ENCODE data around the gene ARHGAP25. TPM values are rescaled to one million over a fixed set of nuclear protein-coding genes. Genes with fewer than 3 reads are reported as not detected.
A peak's percentile ranks its signal among the peaks of the same experiment; 100 is the strongest.

The ARHGAP25 gene
- total RNA-seq, 4 donors from 2014 or later, result 2.2 to 11.6 (median 7.2) TPM

- H3K9me3 ChIP-seq, result no peaks in the 10 kb centered on the region
- H3K27me3 ChIP-seq, result no peaks in the 10 kb centered on the region
- H3K4me3 ChIP-seq, result peak overlapping the region in 3 of 4 donors; percentile 6 to 41 (median 21)
- DNase-seq, result peak; percentile 80
- no peaks in the 10 kb centered on the region for H3K36me3 ChIP-seq
- in situ Hi-C loops (cut with MboI; ENCODE audit: low pct_ligation_motif_present in 1 of 4, low pct_unique_long_range_greater_than_20kb in 1 of 4, low sequenced_read_pairs in 3 of 4), result no loop called here
- H3K27ac ChIP-seq, result peak overlapping the region; percentile 73 to 85 (median 79)
- peaks cover 0 to 59% (median 12%) of the 10 kb centered on the region in 4 donors for H3K4me1 ChIP-seq
- WGBS, 2 donors (ENCODE audit: low coverage in 1 of 2), result 67 to 87% methylated on average over 3 to 31 of the region's 31 CpGs
- intact Hi-C loops (cut with DNase I; ENCODE audit: low total_unique reads), result no loop called here
- TF ChIP-seq POLR2A (IDR thresholded peaks at IDR 0.05), result peak; percentile 58
- TF ChIP-seq CTCF (IDR thresholded peaks at IDR 0.05), result no peak
- peak; percentile 39 to 75 (median 45) for TF ChIP-seq POLR2AphosphoS5 (IDR thresholded peaks at IDR 0.05)
Observed at GRCh38 chr2:68774569-68775271, 40.1 kb downstream of the ARHGAP25 start.

DNA sequence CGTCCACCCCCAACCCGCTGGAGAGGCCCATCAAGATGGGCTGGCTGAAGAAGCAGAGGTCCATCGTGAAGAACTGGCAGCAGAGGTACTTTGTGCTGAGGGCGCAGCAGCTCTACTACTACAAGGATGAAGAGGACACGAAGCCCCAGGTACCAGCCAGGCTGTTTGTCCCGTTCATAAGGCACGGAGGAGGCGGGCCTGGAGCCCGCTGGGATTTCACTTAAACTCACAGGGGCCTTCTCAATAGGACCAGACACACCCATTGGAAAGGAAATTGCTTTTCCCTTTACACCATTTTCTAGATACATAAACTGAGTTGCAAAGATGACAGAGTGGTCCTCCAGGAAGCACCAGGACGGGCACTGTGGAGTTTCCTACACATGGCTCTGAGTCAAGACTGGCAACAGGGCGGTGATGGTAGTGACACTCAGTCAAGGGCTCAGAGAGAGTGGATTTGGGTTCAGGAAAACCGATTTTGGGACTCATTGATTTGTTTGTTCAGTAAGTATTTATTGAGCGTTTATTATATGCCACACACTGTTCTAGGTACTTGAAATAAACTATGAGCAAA, 40.7 kb downstream of the ARHGAP25 start:
- Histone ChIP-seq H3K36me3 (no peaks in the 10 kb centered on the region), H3K4me3 (peak overlapping the region in 3 of 4 donors; percentile 6 to 41 (median 21)), H3K4me1 (peaks cover 0 to 53% (median 12%) of the 10 kb centered on the region in 4 donors), H3K9me3 (no peaks in the 10 kb centered on the region), H3K27ac (peak overlapping the region; percentile 73 to 85 (median 79)), H3K27me3 (no peaks in the 10 kb centered on the region)
- in situ Hi-C loops (cut with MboI; ENCODE audit: low pct_ligation_motif_present in 1 of 4, low pct_unique_long_range_greater_than_20kb in 1 of 4, low sequenced_read_pairs in 3 of 4), result no loop called here
- DNase-seq, result no peak
- 48 to 65% methylated on average over 4 to 13 of the region's 13 CpGs for WGBS, 2 donors (ENCODE audit: low coverage in 1 of 2)
- intact Hi-C loops (cut with DNase I; ENCODE audit: low total_unique reads), result no loop called here
- TF ChIP-seq POLR2AphosphoS5 (IDR thresholded peaks at IDR 0.05), result no peak

- intact Hi-C loops (cut with DNase I; ENCODE audit: low total_unique reads) (no loop called here), in situ Hi-C loops (cut with MboI; ENCODE audit: low pct_ligation_motif_present in 1 of 4, low pct_unique_long_range_greater_than_20kb in 1 of 4, low sequenced_read_pairs in 3 of 4) (no loop called here)
- H3K4me3 ChIP-seq, result peak overlapping the region in 1 of 4 donors; percentile 41
- H3K9me3 ChIP-seq, result no peaks in the 10 kb centered on the region
- H3K36me3 ChIP-seq, result no peaks in the 10 kb centered on the region
- DNase-seq, result no peak
- 48 to 86% methylated on average over 2 of the region's 2 CpGs for WGBS, 2 donors (ENCODE audit: low coverage in 1 of 2)
- no peak for TF ChIP-seq EP300 (IDR thresholded peaks at IDR 0.05; ENCODE audit: low read depth)
- TF ChIP-seq CTCF (IDR thresholded peaks at IDR 0.05), result no peak
- no peak for TF ChIP-seq POLR2AphosphoS5 (IDR thresholded peaks at IDR 0.05)
- no peak for TF ChIP-seq POLR2A (IDR thresholded peaks at IDR 0.05)
- H3K27ac ChIP-seq, result peak overlapping the region in 3 of 4 donors; percentile 75 to 85 (median 83)
- H3K27me3 ChIP-seq, result no peaks in the 10 kb centered on the region
- peaks cover 0 to 47% (median 10%) of the 10 kb centered on the region in 4 donors for H3K4me1 ChIP-seq
Observed at GRCh38 chr2:68776124-68776523, 41.5 kb downstream of the ARHGAP25 start.

DNA sequence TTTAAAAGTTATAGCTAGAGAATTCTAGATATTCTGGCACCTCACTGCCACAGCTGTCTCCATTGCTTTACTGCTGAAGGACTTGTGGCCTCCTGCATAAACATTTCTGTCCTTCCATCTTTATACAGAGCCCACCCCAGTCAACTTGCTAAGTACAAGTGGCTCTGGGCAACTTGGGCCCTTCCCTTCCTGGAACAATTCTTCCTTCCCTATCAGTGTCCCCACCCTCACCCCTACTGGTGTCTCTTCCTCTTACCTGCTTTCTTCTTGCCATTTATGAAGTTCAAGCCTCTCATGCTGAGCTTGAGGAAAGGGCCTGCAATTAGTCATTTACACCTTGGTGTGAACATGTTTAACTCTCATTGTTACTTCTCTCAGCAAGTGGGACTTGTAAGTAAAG, 45.0 kb downstream of the ARHGAP25 start:
- no peaks in the 10 kb centered on the region for H3K27me3 ChIP-seq
- no peaks in the 10 kb centered on the region for H3K9me3 ChIP-seq
- H3K27ac ChIP-seq, result no peak overlapping the region
- in situ Hi-C loops (cut with MboI; ENCODE audit: low pct_ligation_motif_present in 1 of 4, low pct_unique_long_range_greater_than_20kb in 1 of 4, low sequenced_read_pairs in 3 of 4), result no loop called here
- intact Hi-C loops (cut with DNase I; ENCODE audit: low total_unique reads), result no loop called here
- no peaks in the 10 kb centered on the region for H3K36me3 ChIP-seq
- H3K4me1 ChIP-seq, result peaks cover 0 to 19% (median 3%) of the 10 kb centered on the region in 4 donors
- DNase-seq, result no peak
- no peak overlapping the region for H3K4me3 ChIP-seq
- no peak for TF ChIP-seq EP300 (IDR thresholded peaks at IDR 0.05; ENCODE audit: low read depth)
- TF ChIP-seq POLR2A (IDR thresholded peaks at IDR 0.05), result no peak
- TF ChIP-seq CTCF (IDR thresholded peaks at IDR 0.05), result no peak
- no peak for TF ChIP-seq POLR2AphosphoS5 (IDR thresholded peaks at IDR 0.05)
